ENCODE data around the gene DEPP1.

DEPP1 gene

GRCh38 chr10:44933451-44934321, 44.9 kb downstream of the DEPP1 start:
- no peak for DNase-seq (ENCODE audit: low read depth in 3 of 3)

DNA sequence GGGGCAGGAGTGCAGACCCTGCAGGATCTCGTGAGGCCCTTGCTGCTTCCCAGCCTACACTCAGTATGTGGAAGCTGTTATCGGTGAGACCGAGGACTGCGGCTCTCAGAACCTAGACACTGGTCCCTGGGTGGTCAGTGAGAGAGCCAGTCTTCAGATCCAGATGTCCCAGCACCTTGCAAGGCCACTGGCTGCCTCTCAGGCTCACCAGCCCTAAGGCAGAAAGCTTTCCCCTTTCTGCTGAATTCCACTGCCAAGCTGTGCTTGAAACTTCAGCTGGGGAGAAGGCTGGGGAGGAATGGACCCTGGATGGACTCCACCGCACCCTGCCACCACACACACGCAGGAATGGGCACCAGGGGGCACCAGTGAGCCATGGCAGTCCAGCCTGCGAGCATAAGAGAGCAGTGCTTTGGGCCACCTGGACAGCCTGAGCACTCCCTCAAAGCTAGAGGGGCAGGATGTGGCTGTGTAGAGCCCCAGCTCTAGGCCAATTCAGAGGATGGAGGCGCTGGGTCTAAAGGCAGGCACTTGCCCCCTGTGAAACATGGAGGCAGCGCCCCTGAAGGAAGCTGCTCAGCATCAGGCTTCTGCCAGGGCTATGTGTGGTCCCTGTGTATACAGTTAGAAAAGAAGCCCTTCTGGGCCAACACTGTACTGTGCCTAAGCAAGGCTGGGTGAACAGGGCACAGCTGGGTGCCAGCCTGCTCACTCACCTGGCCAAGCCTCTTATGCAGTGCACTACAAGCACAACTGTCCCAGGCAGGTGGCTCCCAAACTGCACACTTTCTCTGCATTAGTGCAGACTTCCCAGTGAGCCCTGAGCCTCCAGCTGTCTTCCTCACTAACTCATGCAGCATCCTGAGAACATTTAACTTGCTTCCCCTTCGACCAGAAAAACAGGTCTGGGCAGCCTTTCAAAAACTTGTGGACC, 45.8 kb downstream of the DEPP1 start:
- peak; percentile 55 to 68 (median 63) for DNase-seq (ENCODE audit: low read depth in 3 of 3)

DNA sequence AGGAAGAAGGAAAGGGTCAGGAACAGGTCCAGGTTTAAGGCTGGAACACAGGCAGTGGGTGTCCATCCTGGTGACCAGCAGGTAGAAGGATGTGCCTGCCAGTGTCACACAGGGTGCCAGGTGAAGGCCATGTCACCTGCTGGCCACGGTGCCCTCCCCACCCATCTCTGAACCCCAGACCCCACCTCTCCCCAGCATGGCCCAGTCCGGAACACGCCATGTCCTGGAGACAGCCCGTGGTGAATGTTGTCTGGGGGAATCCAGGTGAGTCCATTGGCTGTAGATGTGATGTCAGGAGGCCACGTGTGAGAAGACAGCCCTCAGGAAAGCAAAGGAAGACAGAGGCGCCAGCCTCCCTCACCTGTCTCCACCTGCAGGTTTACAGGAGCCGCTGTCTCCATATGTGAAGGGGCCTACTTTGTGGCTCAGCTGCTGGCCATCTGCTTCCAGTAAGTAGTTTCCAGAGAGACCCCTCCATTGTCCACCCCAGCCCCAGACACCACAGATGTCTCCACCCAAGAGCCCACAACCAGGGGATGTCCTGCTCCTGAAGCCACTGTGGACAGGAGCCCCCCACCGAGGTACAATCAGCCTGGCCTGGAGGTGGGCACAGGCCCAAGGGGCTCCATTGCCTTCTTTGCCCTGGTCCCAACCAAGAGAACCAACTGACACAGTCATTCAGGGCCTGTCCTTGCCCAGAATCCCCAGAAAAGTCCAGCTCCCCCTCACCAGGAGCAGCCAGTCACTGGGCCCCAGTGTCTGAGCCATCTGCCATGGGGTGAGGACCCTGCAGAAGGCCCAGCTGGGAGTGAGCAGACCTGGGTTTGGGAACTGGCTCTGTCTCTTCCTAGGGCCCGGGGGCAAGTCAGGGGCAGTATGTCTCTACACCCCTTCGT, 46.7 kb downstream of the DEPP1 start:
- DNase-seq (ENCODE audit: low read depth in 3 of 3) = no peak

DNA sequence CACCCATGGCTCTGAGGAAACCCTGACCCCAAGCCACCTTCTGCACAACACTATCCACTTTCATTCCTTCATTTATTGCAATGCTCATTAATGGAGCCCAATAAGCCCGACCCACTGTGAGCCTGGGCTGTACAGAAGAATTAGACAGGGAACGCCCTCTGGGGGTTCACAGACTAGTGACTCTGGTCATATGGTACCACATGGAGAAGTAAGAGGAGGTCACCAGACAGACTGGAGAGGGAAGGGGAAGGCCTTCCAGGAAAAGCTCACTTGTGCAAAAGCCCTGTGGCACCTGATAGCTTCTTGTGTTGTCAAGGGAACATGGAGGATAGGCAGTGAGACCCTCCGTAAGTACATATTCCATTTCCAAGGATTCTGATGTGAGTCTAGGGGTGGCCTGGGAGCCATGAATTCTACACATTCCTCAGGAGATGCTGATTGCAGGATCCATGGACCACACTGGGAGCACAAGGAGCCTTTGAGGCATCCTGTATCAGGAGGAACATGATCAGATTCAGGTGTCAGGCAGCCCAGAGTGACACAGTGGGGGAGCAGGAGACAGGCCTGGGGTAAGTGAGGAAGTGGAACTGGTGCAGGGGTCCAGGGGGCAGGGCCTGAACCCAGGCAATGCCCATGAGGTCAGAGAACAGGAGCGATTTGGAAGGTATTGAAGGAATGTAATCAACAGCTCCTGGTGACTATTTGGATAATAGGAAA, 47.5 kb downstream of the DEPP1 start:
- no peak for DNase-seq (ENCODE audit: low read depth in 3 of 3)

DNA sequence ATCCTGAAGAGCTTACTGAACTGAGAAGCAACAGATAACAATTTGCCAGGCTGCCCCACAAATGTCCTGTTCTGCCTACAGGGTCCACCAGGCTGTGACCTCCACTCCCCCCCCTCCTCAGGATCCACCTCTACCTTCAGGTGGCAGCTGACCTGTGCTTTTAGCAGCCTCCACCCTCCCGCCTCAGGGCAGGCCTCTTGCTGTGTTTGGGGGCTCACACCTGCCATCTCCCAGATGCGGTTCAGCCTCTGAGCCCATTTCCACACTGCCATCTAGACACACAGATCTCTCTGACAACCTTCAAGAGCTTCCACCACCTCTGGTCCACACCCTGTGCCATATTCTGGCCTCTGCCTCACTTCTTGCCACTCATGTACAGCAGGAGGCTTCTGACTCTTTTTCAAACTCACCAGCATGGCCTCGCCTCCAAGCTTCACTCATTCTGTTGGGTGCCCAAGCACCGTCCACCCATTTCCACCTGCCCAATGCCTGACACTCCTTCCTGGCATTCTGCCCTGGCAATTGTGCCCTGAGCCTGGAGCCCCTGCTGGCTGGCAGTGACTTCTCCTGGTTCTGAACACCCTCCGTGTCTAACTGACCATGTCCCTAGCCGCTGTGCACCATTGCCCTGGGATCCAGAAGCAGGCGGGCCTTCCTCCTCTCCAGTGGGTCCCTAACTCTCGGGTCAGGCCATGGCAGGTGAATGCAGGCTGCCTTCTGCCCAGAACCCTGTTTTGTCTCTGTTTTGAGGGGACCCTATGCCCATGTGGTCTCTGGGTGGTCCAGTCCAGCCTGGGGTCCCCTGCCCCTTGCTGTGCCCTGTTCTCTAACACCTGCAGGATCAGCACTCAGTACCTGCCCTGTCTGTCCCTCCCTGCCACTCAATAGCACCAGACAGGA, 49.0 kb downstream of the DEPP1 start:
- no peak for DNase-seq (ENCODE audit: low read depth in 3 of 3)

- DNase-seq (ENCODE audit: low read depth in 3 of 3) = no peak
Measured at GRCh38 chr10:44928462-44928861, 50.1 kb downstream of the DEPP1 start.

DNA sequence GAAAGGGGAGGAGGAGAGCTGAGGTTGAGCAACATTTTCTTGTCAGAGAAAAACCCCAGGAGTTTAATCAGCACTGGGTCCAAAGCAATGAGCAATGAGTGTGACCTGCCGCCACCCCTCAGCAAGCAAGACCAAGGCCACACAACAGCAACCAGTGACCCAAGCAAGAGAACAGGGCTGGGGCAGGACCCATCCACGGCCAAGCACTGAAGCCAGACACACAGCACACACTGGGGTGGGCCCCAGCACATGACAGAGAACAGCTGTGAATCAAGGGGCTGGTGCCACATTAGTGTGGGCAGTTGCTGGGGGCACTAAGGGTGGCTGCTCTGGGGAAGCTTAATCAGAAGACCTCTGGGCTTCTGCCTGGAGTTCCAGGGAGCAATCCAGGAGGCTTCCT, 51.3 kb downstream of the DEPP1 start:
- DNase-seq (ENCODE audit: low read depth in 3 of 3) = no peak

GRCh38 chr10:44926751-44927351, 51.8 kb downstream of the DEPP1 start:
- DNase-seq (ENCODE audit: low read depth in 3 of 3) = no peak
